IPS-11a (cell line): ENCODE measurements around the gene ADGRG6.
"Not testable (repeated sequence)": the region's sequence is repeated elsewhere in the genome, so short reads cannot be mapped to it uniquely, and the experiment has no call there.

Experiments used
- H3K4me3 ChIP-seq: one replicate; pipeline ENCODE4 v1.5.1; 2013; ENCODE audit warnings: low read depth, low read length, control low read depth

The ADGRG6 gene

DNA sequence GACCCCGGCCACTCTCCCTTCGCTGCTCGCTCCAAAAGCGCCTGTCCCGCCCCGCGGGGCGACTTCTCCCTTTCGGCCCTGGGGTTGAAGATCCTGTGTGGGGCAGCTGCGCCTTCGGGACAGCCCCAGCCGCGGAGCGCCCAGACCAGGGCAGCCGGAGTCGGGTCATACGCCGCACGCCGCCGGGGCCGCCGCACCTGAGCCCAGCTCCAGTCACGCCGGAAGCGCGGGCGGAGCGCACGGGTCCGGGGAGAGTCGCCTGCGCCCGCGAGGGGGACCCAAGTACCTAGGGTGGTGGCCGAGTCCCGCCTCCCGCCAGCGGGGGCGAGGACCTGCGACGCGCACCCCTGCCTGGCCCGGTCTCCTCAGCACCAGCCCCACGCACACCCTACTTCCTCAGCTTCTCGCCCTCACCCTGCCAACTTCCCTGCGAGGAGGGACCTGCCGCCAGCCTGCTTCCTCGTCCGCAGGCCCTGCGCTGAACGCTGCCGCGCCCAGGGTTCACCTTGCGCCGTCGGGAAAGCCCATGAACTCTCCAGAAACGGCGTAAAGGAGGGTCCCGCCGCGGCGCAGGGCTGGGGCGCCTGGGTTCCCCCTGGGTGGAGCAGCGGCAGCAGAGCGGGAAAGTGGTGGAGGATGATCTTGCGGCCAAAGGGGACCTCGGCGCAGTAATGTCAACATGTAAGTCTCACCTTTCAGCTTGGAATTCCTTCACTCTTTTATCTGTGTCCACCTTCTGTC lies at the start of gene ADGRG6:
Gene ADGRG6, plus strand, starts transcription at position 357 of the 741 bp plus-strand sequence. Its CDS starts 323 bp downstream, at position 680.
- H3K4me3 ChIP-seq = peak within 1 kb of the TSS; percentile 78

DNA sequence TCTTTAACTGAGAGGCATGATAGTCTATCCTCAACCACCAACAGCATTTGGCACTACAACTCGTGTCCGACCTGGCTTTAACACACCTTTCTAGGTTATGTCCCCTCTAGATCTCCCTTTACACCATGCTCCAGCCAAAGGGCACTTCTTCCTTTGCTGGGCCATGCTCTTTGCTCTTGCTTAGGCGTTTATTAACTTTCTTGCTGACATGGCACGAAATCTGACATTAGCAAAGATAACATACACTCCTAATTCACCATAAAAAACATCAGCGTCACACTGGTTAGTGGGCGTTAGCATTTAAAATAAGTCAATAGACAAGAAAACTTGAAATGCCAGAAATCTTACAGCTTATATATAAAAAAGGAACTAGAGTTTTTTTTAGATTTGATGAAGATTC lies 47.3 kb upstream of the ADGRG6 start:
- no peak overlapping the region for H3K4me3 ChIP-seq

DNA sequence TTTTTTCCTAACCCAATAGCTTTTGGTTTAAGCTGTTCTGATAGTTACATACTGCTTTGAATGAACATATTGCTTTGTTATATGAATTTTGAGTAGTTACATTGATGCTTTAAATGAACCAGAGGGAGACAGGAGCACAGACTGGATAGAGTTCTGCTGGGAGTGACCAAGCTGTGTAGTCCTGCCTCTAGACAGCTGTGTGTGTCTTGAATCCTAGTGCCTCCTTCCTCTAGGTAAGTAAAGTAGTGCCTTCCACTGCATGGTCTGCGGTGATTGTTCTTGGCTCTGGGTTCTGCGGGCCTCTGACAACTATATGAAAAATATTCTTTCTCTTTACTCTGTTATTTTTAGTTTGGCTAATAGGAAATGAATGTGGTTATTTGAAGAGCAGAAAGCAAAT lies 46.0 kb upstream of the ADGRG6 start:
- H3K4me3 ChIP-seq = no peak overlapping the region

DNA sequence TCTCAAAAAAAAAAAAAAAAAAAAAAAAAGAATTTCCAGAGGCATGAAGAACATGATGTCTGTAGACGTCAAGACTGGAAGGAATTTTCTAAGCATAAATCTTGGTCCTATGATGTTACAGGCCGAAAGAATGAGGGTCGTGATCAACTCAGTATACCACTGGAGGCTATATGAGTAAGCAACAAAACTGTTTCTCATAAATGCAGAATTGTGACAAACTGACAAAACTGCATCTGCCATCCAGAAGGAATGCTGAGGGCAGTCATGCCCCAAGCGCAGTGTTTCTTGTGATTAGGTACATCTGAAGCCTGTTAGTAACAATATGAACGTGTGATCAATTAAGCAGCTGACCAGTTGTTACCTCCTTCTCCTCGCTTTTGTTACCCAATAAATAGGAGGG lies 43.5 kb upstream of the ADGRG6 start:
- no peak overlapping the region for H3K4me3 ChIP-seq

DNA sequence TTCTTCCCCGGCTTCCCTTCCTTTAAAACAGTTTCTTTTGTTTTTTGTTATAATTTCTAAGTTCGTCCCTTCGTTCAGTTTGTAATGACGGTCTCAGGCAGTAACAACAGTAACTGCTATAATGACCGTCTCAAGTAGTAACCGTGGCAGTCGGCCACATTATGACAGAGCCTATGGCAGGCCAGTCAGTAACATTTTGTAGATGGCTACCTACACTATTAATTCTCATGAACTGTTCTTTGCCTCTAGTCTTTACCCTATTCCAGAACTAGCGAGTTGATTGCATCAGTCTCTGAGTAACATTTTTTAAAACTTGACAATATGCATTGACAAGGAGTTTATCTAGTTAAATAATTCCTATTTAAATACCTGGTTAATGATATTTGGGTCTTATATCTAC lies 43.0 kb upstream of the ADGRG6 start:
- H3K4me3 ChIP-seq = no peak overlapping the region

DNA sequence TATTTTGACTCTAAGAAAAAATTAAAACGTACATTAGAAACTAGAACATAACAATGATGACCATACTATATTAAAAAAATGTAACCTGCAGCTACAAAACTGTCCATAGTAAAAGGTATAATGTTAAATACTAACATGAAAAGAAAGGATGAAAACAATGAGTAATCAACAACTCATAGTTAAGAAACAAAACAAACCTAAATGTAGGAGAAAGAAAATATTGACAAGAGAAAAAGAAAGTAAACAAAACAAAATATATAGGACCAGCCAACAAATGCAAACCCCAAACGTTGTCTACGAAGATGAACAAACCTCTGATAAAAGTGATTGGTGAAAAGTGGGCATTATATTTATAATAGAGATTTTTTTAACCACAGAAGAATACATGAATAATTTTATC lies 41.1 kb upstream of the ADGRG6 start:
- no peak overlapping the region for H3K4me3 ChIP-seq

DNA sequence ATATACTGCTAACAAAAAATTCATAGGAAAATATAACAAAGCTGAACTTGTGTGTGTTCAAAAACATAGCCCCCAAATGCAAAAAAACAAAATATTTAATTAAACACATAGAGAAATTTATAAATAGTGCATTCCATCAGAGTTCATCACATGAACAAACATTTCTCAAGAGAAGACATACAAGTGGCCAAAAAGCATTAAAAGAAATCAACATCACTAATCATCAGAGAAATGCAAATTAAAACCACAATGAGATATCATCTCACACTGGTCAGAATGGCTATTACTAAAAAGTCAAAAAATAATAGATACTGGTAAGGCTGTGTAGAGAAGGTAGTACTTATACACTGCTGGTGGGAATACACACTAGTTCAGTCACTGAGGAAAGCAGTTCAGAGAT lies 39.6 kb upstream of the ADGRG6 start:
- no peak overlapping the region for H3K4me3 ChIP-seq

DNA sequence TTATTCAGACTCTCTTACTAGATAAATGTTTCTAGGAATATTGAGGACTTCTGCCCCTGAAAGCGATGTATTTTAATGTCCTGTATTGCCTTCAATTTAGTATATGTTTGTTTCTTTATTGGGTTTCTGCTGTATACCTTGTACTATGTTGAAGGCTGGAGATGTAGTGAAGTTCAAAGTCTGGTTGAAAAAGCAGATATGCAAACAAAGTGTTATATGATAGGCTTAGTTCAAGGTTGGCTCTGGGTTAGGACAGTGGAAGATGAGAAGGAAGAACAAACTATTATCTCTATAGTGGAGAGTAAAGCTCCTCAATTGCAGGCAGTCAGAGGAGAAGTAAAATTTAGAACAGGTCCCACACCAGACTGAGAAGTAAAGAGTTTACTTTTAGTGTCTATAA lies 36.3 kb upstream of the ADGRG6 start:
- no peak overlapping the region for H3K4me3 ChIP-seq

DNA sequence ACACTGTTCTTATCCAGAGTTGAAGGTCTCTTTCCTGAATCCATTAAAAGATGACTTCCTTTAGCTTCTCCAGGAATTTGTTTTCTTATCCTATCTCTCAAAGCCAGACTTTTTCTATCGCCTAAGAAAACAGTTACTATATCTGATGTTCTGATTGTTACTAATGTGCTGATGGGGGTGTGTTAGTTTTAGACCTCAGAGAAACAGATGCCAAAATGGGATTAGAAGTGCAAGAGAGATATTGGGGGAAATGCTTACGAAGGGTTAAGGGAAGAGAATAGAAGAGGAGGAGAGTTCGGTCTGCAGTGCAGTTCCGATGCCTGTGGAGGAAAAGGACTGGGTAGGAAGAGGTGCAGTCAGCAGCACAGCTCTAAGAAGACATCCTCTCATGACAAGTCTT lies 35.7 kb upstream of the ADGRG6 start:
- H3K4me3 ChIP-seq = no peak overlapping the region

DNA sequence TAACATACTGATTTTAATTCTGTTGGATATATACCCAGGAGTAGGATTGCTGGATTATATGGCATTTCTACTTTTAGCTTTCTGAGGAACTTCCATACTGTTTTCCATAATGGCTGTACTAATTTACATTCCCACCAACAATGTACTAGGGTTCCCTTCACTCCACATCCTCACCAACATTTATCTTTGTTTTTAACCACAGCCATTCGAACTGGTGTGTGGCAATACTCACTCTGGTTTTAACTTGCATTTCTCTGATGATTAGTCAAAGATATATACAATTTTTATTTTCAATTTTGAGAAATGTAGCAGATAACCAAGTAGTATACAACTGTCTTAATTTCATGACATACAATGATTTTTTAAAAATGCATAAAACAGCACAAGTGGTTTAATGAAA lies 30.3 kb upstream of the ADGRG6 start:
- H3K4me3 ChIP-seq = no peak overlapping the region

DNA sequence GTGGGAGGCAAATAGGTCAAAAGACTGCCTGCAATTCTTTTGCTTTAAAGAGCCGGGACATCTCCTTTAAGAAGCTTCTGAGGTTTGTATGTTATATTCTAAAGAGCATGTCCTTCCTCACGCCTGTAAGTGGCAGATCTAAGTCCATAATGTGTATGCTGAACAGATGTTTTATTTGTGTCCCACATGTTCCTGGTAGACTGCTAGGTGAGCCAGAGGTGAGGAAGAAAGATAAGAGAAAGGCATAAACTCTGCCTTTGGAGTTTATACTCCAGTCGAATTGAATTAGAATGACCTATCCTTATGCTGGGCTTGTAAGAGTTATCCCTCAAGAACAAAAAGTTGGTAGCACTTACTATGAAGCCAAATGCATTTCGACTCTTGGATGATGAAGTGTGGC lies 27.2 kb upstream of the ADGRG6 start:
- H3K4me3 ChIP-seq = no peak overlapping the region

DNA sequence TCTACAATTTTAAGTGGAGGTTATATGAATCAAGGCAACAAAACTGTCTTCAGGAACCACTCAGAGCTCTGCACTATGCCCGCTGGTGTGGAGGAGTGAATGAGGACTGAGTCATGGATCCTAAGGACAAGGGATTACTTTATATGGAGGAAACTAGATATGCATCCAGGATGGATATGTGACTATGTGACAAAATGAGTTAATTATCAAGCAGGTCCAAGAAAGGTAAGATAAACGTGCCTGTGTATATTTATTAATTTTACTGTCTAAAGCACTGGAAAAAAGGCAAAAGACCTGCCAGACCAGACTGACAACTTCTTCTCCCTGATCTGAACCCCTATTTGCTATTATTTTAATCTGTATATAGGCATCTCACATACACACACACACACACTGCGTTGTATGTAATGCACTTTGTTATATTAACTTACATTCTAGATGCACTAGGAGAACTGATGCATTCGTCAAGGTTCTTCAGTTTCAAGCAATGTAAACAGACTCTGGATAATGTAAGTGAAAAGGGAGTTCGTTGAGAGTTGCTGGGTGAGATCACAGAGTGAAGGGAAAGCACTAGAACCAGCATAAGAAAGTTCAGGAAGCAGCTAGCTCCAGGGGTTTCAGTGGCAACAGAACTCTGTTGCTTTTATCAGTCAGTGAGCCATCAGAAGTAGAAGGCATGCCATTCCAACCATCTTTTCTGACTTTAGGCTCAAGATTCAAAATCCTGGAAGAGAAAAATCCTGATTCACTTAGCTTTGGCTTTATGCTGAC lies 26.4 kb upstream of the ADGRG6 start:
- no peak overlapping the region for H3K4me3 ChIP-seq

DNA sequence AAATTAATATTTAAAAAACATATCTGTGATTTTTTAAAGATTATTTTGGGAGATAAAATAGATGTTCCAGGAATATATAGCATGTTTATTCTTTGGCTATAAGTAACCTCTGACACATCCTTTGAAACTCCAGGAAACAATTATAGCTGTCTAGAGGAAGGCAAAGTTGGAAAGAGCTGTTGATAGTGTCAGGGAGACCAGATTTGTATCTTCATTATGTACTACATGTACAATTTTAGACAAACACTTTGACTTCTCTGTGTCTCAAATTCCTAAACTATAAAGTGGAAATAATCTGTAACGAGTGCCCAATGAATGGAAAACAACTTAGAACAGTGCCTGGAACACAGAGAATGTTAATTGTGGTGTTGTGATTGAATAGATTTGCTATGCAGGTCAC lies 25.6 kb upstream of the ADGRG6 start:
- no peak overlapping the region for H3K4me3 ChIP-seq

DNA sequence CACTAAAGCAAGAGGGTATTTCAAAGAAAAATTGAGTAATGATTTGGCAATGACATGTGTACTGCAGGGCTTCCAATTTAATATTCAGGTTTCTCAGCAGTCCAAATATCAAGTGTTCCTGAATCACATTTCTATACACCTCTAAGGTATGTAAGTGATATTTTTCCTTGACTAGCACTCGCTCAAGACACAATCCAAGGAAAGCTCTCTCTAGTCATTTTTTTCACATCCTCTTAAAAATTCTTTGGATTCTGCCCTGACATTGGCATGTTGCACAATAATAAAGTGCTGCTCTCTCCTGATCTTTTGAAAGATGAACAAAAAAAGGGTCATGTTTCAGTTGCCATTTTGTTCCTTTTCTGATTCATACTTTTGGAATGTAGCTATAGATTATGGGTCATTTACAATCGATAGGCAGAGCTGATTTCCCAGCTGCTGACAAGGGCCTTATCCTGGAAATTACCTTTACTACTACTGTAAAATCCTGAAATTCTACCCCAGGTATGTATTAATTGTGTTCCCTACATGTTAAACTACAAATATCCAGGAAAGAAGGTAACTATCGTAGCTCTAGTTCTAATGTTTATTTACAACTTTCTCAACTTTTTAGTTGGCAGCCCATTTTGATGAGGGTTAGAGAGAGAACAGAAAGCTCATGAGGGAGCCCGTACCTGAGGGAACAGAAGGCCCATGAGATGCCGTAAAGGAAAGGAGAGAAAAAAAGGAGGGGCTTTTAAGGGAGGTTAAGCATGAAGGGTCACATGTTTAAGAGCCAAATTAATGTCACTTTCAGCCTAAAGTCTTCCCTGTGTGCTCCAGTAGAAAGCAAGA lies 22.2 kb upstream of the ADGRG6 start:
- no peak overlapping the region for H3K4me3 ChIP-seq

DNA sequence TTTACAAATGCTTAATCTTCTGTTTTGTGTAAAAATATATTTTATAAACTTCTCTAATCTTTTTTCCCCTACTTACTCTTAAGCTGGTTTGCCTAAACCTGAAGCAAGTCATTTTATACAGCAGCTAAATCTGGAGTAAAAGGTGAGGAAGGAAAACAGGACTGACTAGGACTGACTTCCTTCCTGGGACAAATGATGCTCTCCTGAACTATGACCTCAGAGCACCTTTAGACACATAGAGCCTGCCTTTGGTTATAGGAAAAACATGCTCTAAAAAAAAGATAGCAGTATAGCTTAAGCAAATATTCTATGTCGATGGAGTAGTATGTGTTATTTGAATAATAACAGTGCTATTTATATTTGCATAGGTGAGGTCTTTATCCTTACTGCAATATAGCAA lies 21.5 kb upstream of the ADGRG6 start:
- H3K4me3 ChIP-seq = no peak overlapping the region

DNA sequence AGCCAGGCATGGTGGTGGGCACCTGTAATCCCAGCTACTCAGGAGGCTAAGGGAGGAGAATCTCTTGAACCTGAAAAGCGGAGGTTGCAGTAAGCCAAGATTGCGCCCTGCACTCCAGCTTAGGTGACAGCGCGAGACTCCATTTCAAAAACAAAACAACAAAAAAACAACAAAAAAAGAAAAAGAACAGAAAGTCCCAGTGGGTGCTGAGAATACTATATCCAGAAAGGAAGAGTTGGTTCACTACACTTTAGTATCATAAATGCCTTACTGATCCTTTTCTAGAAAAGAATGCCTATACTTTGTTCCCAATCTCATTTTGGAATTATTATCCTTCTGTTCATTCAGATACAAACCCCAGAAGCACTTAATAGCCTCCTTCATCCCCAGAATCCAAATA lies 20.9 kb upstream of the ADGRG6 start:
- H3K4me3 ChIP-seq = no peak overlapping the region

DNA sequence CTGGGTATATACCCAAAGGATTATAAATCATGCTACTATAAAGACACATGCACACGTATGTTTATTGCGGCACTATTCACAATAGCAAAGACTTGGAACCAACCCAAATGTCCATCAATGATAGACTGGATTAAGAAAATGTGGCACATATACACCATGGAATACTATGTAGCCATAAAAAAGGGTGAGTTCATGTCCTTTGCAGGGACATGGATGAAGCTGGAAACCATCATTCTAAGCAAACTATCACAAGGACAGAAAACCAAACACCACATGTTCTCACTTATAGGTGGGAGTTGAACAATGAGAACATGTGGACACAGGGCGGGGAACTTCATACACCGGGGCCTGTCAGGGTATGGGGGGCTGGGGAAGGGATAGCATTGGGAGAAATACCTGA lies 18.7 kb upstream of the ADGRG6 start:
- not testable (repeated sequence) for H3K4me3 ChIP-seq

DNA sequence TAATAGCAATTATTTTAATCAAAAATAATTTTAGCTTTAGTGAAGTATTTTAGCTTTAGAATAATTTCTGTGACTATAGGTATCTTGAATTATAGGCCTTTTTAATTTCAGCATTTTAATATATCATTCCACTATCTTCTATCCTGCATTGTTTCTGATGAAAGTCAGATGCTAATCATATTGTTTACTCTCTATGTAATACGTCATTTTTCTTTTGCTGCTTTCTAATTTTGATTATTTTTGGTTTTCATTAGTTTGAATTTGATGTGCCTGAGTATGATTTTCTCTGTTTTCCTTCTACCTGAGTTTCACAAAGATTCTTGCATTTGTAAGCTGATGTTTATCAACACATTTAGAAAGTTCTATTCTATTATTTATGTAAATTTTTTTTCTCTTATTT lies 17.4 kb upstream of the ADGRG6 start:
- H3K4me3 ChIP-seq = no peak overlapping the region

DNA sequence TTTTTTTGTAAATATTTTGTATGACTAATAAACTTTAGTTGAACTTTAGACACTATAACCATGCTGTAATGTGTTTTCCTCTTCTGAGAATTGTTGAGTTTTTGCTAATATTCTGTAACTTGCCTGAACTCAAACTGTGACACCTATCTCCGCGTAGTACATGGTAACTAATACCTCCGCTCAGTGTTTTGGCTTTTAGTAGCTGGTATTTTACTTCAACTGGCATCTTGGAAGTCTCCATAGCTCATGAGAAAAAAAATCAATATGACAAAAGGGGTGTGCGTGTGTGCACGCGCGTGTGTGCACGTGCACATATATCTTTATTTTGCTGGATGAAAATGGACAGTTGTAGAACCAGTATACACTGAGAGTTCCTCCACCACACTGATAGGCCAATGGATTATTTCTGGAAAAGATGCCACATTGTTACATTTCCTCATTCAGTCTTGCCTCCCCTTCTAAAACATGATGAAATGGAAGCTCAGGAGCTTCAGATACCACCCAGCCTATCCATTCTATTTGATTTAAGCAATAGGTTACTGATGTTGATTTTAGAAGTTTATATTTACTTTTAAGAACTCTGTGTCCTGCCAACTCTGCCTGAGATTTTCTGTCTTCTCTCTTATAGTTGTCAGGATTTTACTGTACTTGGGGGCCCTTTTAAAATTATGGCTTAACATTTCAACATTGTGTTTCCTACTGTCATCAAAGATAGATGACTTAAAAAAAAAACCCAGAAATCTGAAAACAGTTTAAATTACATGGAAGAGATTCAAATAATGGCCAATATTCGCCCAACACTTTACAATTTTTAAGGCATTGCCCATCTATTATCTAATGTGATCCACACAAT lies 16.3 kb upstream of the ADGRG6 start:
- no peak overlapping the region for H3K4me3 ChIP-seq

DNA sequence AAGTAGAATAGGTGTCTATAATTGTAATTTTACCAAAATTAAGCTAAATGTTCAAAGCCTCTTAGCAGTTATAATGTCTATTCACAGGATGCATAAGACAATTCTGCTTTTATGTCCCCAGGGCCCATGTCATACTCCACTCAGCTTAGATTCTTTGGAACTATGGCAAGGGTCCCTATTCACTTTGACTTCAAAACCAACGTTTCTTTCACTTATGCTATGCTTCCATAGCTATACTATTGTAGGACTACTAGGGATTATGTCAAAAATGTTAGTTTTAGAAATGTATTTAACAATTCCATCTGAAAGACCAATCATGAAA lies 15.8 kb upstream of the ADGRG6 start:
- H3K4me3 ChIP-seq = no peak overlapping the region

DNA sequence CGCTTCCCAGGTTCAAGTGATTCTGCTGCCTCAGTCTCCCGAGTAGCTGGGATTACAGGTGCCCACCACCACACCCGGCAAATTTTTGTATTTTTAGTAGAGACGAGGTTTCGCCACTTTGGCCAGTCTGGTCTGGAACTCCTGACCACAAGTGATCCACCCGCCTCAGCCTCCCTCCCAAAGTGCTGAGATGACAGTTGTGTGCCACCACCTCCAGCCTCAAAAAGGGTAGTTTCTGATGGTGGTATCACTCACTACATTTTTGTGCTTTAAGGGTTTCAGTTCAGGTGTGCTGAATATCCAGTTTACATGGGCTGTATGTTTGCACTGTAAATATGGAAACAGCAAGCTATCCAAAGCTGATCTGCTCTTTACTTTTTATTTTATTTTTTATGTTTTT lies 12.1 kb upstream of the ADGRG6 start:
- no peak overlapping the region for H3K4me3 ChIP-seq
